Measurements from ENCODE around the gene TEKTIP1.

The TEKTIP1 gene

GRCh38 chr19:3544742-3545668, 6.0 kb downstream of the TEKTIP1 start:
- Histone ChIP-seq H3K4me2 (ENCODE audit: low read depth, low read length, poor library complexity, severe bottlenecking) (no peak overlapping the region), H3K4me3 (ENCODE audit: low read length, poor library complexity, severe bottlenecking) (no peak overlapping the region), H3K36me3 (ENCODE audit: insufficient read depth, low read length) (peaks cover 3% of the 10 kb centered on the region; the same call in 1 of the 2 replicates), H2AFZ (ENCODE audit: low read length) (no peak overlapping the region), H3K9ac (ENCODE audit: low read depth, low read length, poor library complexity, severe bottlenecking) (no peak overlapping the region), H3F3A (ENCODE audit: low read depth) (no peaks in the 10 kb centered on the region), H4K20me1 (ENCODE audit: insufficient read depth, low read length, poor library complexity, severe bottlenecking) (no peaks in the 10 kb centered on the region), H3K27me3 (ENCODE audit: insufficient read depth, low read length, poor library complexity, severe bottlenecking) (no peaks in the 10 kb centered on the region), H3K4me1 (ENCODE audit: insufficient read depth, low read length, poor library complexity, severe bottlenecking) (no peaks in the 10 kb centered on the region), H3K9me2 (replicated peaks; ENCODE audit: low read depth, low read length) (no peaks in the 10 kb centered on the region), H3K79me2 (ENCODE audit: insufficient read depth, low read length) (no peaks in the 10 kb centered on the region), H3K9me3 (ENCODE audit: insufficient read depth, low read depth, low read length) (no peaks in the 10 kb centered on the region)
- TF ChIP-seq EZH2phosphoT487 (IDR thresholded peaks at IDR 0.05; ENCODE audit: borderline replicate concordance) (no peak), CTCF (conservative IDR thresholded peaks at IDR 0.05; ENCODE audit: low read length) (peak; percentile 83)

GRCh38 chr19:3545669-3546034, 6.7 kb downstream of the TEKTIP1 start:
- H2AFZ ChIP-seq (ENCODE audit: low read length) = no peak overlapping the region
- no peaks in the 10 kb centered on the region for H3K4me1 ChIP-seq (ENCODE audit: insufficient read depth, low read length, poor library complexity, severe bottlenecking)
- no peak overlapping the region for H3K4me3 ChIP-seq (ENCODE audit: low read length, poor library complexity, severe bottlenecking)
- no peak overlapping the region for H3K9ac ChIP-seq (ENCODE audit: low read depth, low read length, poor library complexity, severe bottlenecking)
- no peaks in the 10 kb centered on the region for H3K9me3 ChIP-seq (ENCODE audit: insufficient read depth, low read depth, low read length)
- no peaks in the 10 kb centered on the region for H4K20me1 ChIP-seq (ENCODE audit: insufficient read depth, low read length, poor library complexity, severe bottlenecking)
- no peaks in the 10 kb centered on the region for H3K79me2 ChIP-seq (ENCODE audit: insufficient read depth, low read length)
- no peaks in the 10 kb centered on the region for H3K9me2 ChIP-seq (replicated peaks; ENCODE audit: low read depth, low read length)
- TF ChIP-seq EZH2phosphoT487 (IDR thresholded peaks at IDR 0.05; ENCODE audit: borderline replicate concordance) (no peak), CTCF (conservative IDR thresholded peaks at IDR 0.05; ENCODE audit: low read length) (no peak)
- no peaks in the 10 kb centered on the region for H3F3A ChIP-seq (ENCODE audit: low read depth)
- peaks cover 3% of the 10 kb centered on the region; the same call in 1 of the 2 replicates for H3K36me3 ChIP-seq (ENCODE audit: insufficient read depth, low read length)
- H3K27me3 ChIP-seq (ENCODE audit: insufficient read depth, low read length, poor library complexity, severe bottlenecking) = no peaks in the 10 kb centered on the region
- no peak overlapping the region for H3K4me2 ChIP-seq (ENCODE audit: low read depth, low read length, poor library complexity, severe bottlenecking)

- H3K9me2 ChIP-seq (replicated peaks; ENCODE audit: low read depth, low read length) = no peaks in the 10 kb centered on the region
- peaks cover 3% of the 10 kb centered on the region; the same call in 1 of the 2 replicates for H3K36me3 ChIP-seq (ENCODE audit: insufficient read depth, low read length)
- no peak overlapping the region for H3K4me2 ChIP-seq (ENCODE audit: low read depth, low read length, poor library complexity, severe bottlenecking)
- H3K4me1 ChIP-seq (ENCODE audit: insufficient read depth, low read length, poor library complexity, severe bottlenecking) = no peaks in the 10 kb centered on the region
- no peak overlapping the region for H3K4me3 ChIP-seq (ENCODE audit: low read length, poor library complexity, severe bottlenecking)
- H4K20me1 ChIP-seq (ENCODE audit: insufficient read depth, low read length, poor library complexity, severe bottlenecking) = no peaks in the 10 kb centered on the region
- H3K27me3 ChIP-seq (ENCODE audit: insufficient read depth, low read length, poor library complexity, severe bottlenecking) = no peaks in the 10 kb centered on the region
- no peak for TF ChIP-seq EZH2phosphoT487 (IDR thresholded peaks at IDR 0.05; ENCODE audit: borderline replicate concordance)
- no peak for TF ChIP-seq CTCF (conservative IDR thresholded peaks at IDR 0.05; ENCODE audit: low read length)
- no peaks in the 10 kb centered on the region for H3K9me3 ChIP-seq (ENCODE audit: insufficient read depth, low read depth, low read length)
- H3F3A ChIP-seq (ENCODE audit: low read depth) = no peaks in the 10 kb centered on the region
- no peaks in the 10 kb centered on the region for H3K79me2 ChIP-seq (ENCODE audit: insufficient read depth, low read length)
- no peak overlapping the region for H2AFZ ChIP-seq (ENCODE audit: low read length)
- no peak overlapping the region for H3K9ac ChIP-seq (ENCODE audit: low read depth, low read length, poor library complexity, severe bottlenecking)
Measured at GRCh38 chr19:3546119-3546518, 7.1 kb downstream of the TEKTIP1 start.
